MV-4-11 (cell line): ENCODE measurements around the gene IL1RAPL2.
"Not testable (repeated sequence)": the region's sequence is repeated elsewhere in the genome, so short reads cannot be mapped to it uniquely, and the experiment has no call there.

Experiments used
- DNase-seq: peaks from one replicate; lab custom pipeline; 2025; lab: John Stamatoyannopoulos, UW

The IL1RAPL2 gene

DNA sequence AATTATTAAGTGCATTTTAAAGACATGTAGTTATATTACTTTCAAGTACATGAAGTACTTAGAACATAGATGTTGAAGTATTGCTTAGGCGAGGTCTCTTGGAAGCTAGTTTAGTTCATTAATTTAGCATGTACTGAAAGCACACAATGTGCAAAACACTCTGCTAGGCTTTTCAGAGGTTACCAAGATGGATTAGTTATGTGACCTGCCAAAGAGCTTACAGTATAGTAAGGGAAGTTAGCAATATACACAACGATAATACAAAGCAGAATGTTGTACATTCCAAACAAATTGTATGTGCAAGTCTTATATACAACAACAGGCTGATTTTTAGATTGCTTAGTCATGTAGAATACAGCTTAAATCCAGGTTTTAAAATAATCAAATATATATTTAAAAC, 1137.9 kb downstream of the IL1RAPL2 start:
- DNase-seq, result no peak

DNA sequence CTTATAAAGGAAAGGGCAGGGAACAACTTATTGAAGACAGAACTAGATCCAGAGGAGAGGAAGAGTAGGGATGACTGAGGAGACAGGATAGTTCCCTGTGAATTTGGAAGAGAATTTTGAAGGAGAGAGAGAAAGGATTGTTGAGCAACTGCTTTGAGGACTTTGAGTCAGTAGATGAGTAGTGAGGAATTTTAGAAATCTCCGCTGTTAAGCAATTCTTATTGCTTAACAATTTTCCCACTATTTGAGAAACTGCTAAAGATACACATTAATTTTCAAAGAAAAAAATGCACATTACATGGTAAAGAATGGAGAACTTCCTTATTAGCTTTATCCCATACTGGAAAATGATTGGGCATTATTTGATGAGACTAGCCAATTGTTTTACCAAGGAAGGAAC, 1140.0 kb downstream of the IL1RAPL2 start:
- no peak for DNase-seq

DNA sequence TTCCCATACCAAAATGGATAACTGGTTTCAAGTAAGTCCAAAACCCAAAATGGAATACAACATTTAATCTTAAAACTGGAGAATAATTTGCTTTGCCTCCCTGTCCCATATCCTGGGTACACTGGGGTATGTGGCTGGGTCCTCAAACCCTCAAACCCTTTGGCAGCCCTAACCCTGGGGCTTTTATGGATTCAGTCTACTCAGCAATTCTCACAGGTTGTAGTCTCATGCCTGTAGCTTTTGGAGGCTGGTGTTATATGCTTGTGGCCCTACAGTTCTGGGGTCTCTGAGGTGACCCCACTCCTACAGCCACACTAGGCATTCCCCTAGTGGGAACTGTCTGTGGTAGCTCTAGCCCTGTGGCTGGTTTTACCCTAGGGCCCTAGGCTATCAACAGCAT, 1145.8 kb downstream of the IL1RAPL2 start:
- no peak for DNase-seq

DNA sequence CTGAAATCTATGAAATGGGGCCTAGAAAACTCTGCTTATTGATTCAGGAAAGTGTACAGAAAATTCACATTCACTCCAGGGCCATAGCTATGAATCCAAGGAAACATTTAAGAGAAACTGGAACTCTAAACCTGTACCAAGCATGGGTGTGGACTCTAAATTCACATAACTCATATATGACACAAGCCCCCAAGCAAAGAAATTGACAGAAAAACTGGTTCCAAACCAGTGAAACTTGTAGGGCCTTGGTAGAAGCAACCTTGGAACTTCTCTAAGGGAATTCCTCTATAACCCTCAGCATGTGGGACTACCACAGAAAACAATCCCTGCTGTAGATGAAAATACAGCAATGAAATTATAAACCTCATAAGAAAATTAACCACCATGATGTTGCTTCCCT, 1149.7 kb downstream of the IL1RAPL2 start:
- DNase-seq, result no peak

DNA sequence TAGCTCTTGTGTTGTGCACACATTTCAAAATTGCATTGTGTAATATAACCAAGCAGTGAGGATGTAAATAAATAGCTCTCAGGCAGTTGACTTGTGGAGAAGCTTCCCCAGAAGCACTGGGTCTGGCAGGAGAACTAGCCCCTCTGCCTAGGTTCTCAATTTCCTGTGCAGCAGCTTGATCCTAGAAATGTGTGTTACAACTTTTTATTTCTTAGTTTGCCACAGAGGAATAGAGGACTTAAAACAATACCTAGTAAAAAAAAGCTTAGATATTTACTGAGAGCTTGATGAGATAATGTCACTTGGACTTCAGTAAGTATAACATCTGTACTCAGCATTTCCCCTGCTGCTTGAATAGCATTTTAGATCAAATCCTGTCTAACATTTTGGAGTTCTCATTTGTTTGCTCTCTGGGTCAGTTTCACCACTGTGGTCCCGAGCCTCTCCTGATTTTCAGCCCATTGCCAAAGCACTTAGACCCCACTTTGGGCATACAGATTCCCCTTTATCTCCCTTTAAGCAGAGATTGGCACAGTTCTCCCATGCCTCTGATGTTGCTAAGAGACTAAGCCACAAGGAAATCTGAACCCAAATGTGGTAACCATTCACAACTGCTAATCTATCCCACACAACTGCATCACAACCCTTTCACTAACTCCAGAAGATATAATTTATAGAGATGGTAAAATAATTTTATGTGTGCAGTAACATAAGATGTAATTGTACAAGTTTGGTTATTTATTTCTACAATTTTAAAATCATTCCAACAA, 1158.2 kb downstream of the IL1RAPL2 start:
- no peak for DNase-seq

DNA sequence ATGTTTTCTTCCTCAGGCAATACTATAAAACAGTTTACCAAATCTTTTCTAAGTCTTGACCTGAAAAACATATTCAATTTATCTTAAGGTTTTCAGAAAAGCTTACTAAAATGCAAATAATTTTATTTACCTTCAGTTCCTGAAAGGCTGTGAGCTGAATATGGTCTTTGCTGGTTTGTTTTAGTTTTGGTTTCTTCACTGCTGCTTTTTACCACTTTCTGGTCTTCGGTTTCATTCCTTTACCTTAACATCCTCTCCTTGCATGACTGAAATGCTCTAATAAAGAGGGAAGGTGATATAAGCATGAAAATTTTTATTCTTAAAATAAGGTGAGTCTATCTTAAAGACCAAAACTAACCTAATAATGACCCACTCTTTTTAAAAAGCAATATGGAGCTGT, 1159.2 kb downstream of the IL1RAPL2 start:
- no peak for DNase-seq

DNA sequence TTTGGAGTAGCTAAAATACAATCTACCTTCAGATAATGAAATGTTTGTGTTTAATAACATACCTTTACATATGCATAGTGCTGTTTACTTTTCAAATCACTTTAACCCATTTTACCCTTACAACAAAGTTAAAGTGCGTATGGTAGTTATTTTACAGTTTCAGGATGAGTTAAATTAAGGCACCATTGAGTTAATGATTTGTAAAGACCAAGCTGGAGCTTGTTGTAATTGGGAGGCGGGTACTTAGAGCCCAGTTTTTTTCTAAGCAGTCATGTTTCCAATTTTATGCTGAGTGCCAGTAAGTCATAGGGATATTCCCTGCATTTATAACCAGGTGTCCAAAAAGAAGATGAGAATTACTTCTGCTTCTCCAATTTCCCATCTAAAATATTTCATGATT, 1172.2 kb downstream of the IL1RAPL2 start:
- DNase-seq, result no peak

DNA sequence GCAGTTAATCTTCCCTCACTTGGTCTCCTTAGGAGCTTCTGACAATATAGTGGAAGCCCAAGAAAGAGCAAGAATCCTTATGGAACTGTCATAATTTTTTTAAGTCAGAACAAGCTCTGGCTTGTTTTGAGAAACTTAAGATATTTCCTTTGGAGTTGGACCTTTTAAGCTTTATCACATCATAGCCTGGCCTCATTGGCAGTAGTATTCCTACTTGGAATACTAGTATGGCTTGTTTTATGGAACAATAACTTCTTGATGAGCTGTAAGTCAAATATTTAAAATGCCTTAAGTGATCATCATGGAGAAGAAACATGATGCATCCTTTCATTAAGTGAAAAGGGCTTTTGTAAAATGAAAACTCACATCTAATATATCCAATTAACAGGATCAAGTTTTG, 1178.3 kb downstream of the IL1RAPL2 start:
- DNase-seq, result no peak

DNA sequence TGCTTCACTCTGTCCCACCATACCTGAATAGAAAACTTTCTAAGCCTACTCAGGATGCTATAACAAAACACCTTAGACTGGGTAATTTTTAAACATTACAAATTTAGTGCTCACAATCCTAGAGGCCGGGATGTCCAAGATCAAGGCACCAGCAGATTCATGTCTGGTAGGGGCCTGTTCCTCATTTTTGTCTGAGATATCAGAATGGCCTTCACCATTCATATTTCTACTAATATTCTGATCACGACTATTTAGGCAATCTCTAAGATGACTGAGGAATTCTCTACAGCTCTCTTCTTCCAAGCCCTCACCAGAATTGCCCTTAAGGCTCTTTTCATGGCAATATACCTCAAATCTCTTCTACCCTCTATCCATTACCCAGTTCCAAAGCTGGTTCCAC, 1178.9 kb downstream of the IL1RAPL2 start:
- no peak for DNase-seq

DNA sequence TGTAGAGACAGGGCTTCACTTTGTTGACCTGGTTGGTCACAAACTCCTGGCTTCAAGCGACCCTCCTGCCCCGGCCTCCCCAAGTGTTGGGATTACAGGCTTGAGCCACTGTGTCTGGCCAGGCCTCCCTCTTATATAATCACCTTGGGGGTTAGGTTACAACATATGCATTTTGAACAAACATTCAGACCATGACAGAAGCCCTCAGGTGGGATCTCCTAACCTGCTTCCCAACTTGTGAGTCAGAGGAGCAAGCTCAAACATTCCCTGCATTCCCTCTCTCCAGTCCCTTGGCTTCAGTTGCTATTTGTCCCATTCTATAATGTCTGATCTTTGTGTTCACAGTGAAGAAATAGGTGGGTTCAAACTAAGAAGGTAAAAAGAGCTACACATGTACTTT, 1179.9 kb downstream of the IL1RAPL2 start:
- DNase-seq, result no peak

DNA sequence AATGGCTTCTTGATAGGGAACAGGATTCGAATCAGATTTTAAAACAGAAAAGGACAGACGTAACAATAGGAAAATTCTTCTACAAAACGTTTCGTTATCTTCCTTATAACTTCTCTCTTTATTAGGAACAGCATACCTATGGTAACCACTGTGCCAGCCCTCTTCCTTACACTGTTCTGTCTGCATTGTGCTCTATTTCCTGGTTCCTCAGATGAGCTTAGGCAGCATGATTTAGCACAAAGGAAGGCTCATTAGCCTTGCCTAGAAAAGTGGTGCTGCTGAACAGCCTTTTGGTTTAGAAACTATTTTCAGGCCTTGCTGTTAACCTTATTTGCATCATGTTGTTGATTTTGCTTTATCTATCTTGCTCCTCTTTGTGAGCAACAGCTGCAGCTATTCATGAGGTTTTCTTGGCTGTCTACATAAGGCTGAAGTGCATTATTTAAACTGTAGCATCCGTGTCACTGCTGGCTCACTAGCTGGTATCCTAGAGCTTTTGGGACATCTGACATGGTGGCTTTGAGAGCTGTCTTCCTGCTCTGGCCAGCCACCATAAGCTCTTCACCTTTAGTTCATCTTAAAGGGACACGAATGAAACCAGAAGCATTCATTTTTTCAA, 1186.4 kb downstream of the IL1RAPL2 start:
- DNase-seq, result no peak

DNA sequence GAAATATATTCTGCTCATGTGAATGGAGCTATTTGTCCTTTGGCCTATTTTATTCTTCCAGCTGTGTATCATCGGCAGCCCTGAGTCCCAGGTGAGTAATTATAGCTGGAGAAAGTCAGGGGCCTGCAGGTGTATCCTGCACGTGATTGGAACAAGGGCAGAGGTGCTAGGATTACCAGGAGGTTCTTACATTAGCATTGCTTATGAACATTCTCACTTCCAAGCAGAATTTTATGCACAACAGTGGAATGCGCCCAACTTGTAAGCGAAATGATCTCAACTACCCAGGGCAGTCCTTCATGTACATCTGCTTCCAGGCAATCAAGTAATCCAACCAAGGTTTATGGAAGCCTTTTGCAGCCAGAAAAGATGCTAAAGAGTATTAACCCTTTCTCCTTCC, 1187.4 kb downstream of the IL1RAPL2 start:
- DNase-seq, result no peak

DNA sequence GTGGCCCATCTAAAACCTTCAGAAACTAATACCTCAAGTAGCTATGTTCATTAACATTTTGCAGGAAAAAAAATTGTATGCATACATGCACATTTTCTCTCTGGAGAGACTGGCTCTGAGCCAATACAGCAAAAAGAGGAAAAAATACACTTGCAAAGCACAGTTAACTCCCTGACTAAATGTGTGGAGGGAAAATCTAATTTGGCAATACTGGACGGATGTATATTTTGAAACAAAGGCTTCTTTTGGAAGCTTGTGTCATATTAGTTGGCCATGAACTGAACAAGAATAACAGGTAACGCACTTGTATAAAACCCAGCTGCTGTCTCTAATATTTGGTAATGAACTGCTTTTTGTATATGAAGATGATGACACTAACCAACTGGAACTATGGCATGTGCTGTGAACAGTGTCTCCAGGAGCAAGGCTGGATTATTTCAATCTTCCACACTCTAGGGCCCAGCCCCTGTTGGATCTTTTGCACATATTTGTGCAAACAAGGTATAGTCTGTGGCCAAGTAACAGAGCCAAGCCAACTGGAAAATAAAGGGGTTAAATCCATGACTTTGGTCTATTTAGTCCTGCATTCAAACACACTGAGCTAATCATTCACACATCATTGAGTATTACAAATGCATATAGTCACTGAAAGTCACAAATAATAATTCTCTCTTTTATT, 1188.4 kb downstream of the IL1RAPL2 start:
- DNase-seq, result no peak

DNA sequence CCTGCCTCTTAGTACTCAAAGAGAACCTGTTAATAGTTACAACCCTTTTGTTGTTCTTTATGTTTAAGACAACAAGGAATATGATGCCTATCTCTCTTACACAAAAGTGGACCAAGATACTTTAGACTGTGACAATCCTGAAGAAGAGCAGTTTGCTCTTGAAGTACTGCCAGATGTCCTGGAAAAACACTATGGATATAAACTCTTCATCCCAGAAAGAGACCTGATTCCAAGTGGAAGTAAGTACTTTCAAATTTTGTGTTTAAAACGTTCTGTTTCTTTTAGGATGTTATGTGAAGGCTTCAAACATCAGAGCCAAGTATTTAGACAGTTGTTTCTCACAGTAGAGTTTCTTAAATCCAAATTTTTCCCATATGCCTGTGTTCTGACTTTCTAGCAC, 1189.1 kb downstream of the IL1RAPL2 start:
- DNase-seq, result no peak

DNA sequence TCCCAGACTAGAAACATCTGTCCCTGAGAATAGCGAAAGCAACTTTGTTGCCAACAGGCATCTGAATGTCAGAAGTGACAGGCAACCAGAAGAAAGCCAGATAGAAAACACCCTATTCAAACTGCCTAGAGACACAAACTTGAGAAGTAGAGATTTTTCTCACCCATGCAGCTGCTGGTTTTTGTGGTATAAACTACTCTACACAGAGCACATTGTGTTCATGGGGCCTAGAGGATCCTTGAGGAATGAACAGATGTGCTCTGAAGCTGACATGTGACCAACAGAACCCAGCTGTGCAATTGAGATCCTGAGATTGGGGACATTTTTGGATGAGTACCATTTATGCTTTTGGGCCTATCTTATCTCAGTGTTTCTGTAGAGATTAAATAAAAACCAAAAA, 1192.8 kb downstream of the IL1RAPL2 start:
- DNase-seq, result no peak

DNA sequence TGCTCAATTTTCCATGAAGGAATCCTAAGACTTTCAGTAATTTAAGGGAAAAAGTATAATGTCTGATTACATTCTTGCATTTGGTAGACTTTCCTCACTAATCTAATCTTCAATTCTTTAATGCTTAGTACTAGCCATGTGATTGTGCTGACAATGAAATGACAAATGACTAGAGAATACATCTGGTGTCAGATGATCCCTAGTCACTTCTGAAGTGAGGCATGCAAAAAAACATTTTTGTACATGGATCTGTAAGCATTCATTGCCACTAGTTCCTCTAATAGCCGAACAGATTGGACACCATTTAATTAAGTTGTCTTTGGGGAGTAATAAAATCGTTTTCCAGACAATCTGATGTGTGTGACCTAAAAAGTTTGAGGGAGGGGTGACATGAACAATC, 1193.6 kb downstream of the IL1RAPL2 start:
- no peak for DNase-seq

DNA sequence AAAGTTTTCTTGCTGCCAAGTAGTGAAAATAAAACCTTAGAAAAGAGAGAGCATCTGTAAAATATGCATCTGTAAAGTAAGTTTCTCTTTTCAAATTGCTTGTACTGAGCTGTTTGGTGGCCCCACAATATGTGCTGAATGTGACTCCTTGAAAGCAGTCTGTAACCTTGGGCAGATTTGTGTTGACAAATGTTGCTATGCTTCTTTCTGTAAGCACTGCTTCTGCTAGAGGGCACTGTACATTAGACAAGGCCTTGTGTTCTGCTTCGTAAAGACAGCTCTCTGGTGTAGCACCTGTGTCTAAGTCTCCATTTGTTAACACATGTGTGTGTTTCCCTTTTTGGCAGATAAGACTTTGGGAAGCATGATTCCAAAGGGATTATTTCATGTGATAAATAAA, 1199.7 kb downstream of the IL1RAPL2 start:
- DNase-seq, result no peak

DNA sequence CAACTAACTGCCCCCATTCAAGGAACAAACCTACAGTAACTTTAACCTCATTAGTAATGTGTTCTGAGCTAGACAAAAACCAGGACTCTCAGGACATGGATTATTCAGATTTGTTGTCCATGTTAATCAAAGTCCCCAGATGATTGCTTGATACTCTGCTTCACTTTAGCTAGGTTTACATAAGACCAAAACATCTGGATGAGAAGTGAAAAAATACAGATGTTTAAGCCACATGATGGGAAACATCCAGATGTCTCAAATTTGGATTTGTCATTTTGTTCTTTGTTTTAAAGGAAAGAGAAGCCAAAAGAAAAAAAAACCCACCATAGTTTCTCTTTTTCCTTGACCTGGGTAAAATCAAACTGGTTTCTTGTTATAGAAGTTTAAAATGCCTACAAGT, 1207.8 kb downstream of the IL1RAPL2 start:
- DNase-seq, result no peak

DNA sequence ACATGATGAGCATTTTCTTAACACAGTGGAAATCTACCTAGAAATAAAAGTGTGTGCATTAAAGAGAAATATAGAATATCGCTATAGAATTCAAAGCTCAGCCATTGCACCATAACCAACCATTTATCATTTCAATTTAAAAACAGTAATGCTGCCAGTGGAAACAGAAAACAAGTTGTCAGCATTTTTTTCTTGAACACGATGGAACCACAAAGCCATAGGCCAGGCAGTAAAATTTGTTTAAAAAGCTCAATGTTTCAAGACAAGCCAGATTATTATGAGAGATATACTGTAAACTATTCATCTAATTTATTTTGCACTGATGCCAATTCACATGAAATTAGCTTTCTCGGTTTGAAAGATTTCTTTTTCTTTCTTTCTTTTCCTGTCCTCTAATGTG, 1209.7 kb downstream of the IL1RAPL2 start:
- DNase-seq, result no peak

DNA sequence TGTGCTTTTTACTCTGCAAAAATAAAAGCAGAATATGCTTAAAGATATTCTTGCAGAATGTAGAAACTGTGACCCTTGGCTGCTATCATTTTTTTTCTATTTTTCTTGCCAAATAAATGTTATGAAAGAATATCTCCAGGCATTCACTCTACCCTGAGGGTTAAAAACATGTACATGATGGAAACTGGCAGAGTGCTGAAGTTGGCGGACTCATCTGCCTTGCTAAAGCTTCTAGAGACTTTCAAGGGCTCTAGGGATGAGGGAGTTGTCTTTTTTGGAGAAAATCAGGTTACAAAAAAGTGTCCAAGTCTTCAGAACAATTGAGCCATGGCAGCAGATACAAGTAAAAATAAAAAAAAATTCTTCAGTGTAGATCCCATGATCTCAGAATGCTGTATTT, 1215.8 kb downstream of the IL1RAPL2 start:
- DNase-seq, result no peak

DNA sequence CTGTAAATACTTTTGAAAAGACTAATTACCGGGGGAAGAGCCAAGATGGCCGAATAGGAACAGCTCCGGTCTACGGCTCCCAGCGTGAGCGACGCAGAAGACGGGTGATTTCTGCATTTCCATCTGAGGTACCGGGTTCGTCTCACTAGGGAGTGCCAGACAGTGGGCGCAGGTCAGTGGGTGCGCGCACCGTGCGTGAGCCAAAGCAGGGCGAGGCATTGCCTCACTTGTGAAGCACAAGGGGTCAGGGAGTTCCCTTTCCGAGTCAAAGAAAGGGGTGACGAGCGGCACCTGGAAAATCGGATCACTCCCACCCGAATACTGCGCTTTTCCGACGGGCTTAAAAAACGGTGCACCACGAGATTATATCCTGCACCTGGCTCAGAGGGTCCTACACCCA, 1230.9 kb downstream of the IL1RAPL2 start:
- not testable (repeated sequence) for DNase-seq

DNA sequence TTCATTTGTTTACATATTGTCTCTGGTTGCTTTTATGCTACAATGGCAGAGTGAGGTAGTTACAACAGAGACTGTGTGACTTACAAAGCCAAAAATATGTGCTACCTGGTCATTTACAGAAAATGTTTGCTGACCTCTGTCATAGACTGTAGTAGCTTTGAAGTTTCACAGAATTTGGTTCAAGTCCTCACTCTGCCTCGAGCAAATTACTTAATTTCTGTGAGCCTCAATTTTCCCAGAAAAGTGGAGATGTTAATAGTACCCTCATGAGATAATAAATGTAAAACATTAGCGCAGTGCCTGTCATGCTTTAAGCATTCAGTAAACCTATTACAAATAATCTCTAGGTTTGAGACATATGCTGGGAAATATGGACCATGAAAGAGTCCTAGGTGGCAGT, 1237.9 kb downstream of the IL1RAPL2 start:
- DNase-seq, result no peak

DNA sequence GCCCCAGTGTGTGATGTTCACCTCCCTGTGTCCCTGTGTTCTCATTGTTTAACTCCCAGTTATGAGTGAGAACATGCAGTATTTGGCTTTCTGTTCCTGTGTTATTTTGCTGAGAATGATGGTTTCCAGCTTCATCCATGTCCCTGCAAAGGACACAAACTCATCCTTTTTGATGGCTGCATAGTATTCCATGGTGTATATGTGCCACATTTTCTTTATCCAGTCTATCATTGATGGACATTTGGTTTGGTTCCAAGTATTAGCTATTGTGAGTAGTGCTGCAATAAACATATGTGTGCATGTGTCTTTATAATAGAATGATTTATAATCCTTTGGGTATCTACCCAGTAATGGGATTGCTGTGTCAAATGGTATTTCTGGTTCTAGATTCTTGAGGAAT, 1239.7 kb downstream of the IL1RAPL2 start:
- not testable (repeated sequence) for DNase-seq
